B cell (primary cell): ENCODE data around the gene SLC7A6. TPM values are rescaled to one million over a fixed set of nuclear protein-coding genes. Genes with fewer than 3 reads are reported as not detected.

Source experiments
- ATAC-seq: fragments of 200-7000 bp; cut with Tn5 transposase; one replicate; pipeline ENCODE4 v1.10.0; 2021; ENCODE audit warnings: low read depth, mild to moderate bottlenecking, moderate number of reproducible peaks, moderate library complexity
- CTCF ChIA-PET: fragments of 350-600 bp; sonication (Branson Sonifier 250); formaldehyde crosslinking; loops from one replicate; lab custom pipeline; 2021; ENCODE audit warnings: antibody characterized with exemption, inconsistent platforms; lab: Charles Lee
- POLR2A ChIA-PET: fragments of 350-600 bp; sonication (Branson Sonifier 250); formaldehyde crosslinking; loops from one replicate; lab custom pipeline; 2021; ENCODE audit warnings: antibody characterized with exemption; lab: Charles Lee
- DNase-seq: peaks from one replicate; pipeline ENCODE4 v3.0.0; 2013
- H2AFZ ChIP-seq: 2 replicates; pipeline ENCODE4 v1.6.1; 2012; ENCODE audit warnings: mild to moderate bottlenecking, low read depth, low read length; ENCODE audit not compliant: insufficient read depth, poor library complexity, severe bottlenecking
- H3K27ac ChIP-seq, 2 donors: 1 replicate in 1 of 2; 2 replicates in 1 of 2; pipeline ENCODE4 v1.5.1; 2012 to 2013; ENCODE audit warnings: low read length in 2 of 2, mild to moderate bottlenecking in 2 of 2, moderate library complexity in 1 of 2
- H3K27me3 ChIP-seq, 4 experiments: fragments of 200-600 bp in 1 of 4; sonication (generic) in 1 of 4; replicated peaks in 1 of 4; 1 replicate in 2 of 4; 2 replicates in 2 of 4; pipeline versions ENCODE4 v1.6.1 to v1.7.0; 2013 to 2016; ENCODE audit warnings: low read length in 3 of 4, mild to moderate bottlenecking in 2 of 4, mixed read lengths in 1 of 4, moderate library complexity in 1 of 4; ENCODE audit not compliant: insufficient read depth in 4 of 4, control insufficient read depth in 3 of 4; ENCODE audit errors: control extremely low read depth in 1 of 4
- H3K36me3 ChIP-seq, 2 experiments: replicated peaks in 1 of 2; 1 replicate in 1 of 2; 2 replicates in 1 of 2; pipeline versions ENCODE4 v1.6.1 to v1.7.1; 2013; ENCODE audit warnings: low read length in 1 of 2; ENCODE audit not compliant: insufficient read depth in 2 of 2, control insufficient read depth in 1 of 2; ENCODE audit errors: control extremely low read depth in 1 of 2, extremely low read depth in 1 of 2
- H3K4me1 ChIP-seq, 2 donors: fragments of 200-600 bp in 1 of 2; sonication (generic) in 1 of 2; 1 replicate in 1 of 2; 2 replicates in 1 of 2; pipeline versions ENCODE4 v1.5.1 to v1.6.1; 2013 to 2017; ENCODE audit warnings: low read length in 2 of 2; ENCODE audit not compliant: control insufficient read depth in 2 of 2, insufficient read depth in 2 of 2
- H3K4me2 ChIP-seq: replicated peaks from 2 replicates; pipeline ENCODE3; 2012; ENCODE audit warnings: mild to moderate bottlenecking, low read depth, low read length; ENCODE audit not compliant: poor library complexity, severe bottlenecking
- H3K4me3 ChIP-seq, 5 experiments: fragments of 200-600 bp in 1 of 5; sonication (generic) in 1 of 5; 1 replicate in 3 of 5; 2 replicates in 2 of 5; pipeline versions ENCODE4 v1.5.1 to v1.7.0; 2011 to 2016; ENCODE audit warnings: low read length in 4 of 5, mild to moderate bottlenecking in 4 of 5, low read depth in 2 of 5, control low read depth in 1 of 5, moderate library complexity in 1 of 5; ENCODE audit not compliant: insufficient read depth in 1 of 5; ENCODE audit errors: control extremely low read depth in 1 of 5, extremely low read depth in 1 of 5
- H3K79me2 ChIP-seq: fragments of 200-600 bp; sonication (generic); one replicate; pipeline ENCODE4 v1.6.0; 2016; ENCODE audit warnings: low read length; ENCODE audit not compliant: control insufficient read depth, insufficient read depth
- H3K9ac ChIP-seq: fragments of 200-600 bp; sonication (generic); 2 replicates; pipeline ENCODE4 v1.6.1; 2017; ENCODE audit warnings: mild to moderate bottlenecking, low read length, moderate library complexity
- H3K9me3 ChIP-seq, 3 donors: one replicate each; pipeline versions ENCODE4 v1.6.1 to v1.7.1; 2013; ENCODE audit warnings: low read length in 2 of 3; ENCODE audit not compliant: control insufficient read depth in 2 of 3, insufficient read depth in 1 of 3; ENCODE audit errors: control extremely low read depth in 1 of 3
- H4K20me1 ChIP-seq: 2 replicates; pipeline ENCODE4 v1.6.0; 2012; ENCODE audit warnings: mild to moderate bottlenecking, low read length; ENCODE audit not compliant: insufficient read depth, control insufficient read depth, poor library complexity, severe bottlenecking
- H3K27ac Mint-ChIP-seq: one replicate; pipeline ENCODE4 v1.8.0; 2021; ENCODE audit warnings: mixed read lengths
- H3K27me3 Mint-ChIP-seq: one replicate; pipeline ENCODE4 v1.8.0; 2021; ENCODE audit warnings: mixed read lengths
- H3K4me1 Mint-ChIP-seq: one replicate; pipeline ENCODE4 v1.8.0; 2021; ENCODE audit warnings: mixed read lengths
- H3K4me3 Mint-ChIP-seq: one replicate; pipeline ENCODE4 v1.8.0; 2021; ENCODE audit warnings: mixed read lengths
- H3K9me3 Mint-ChIP-seq: one replicate; pipeline ENCODE4 v1.8.0; 2022; ENCODE audit warnings: mixed read lengths; ENCODE audit not compliant: insufficient read depth
- EZH2 ChIP-seq: IDR thresholded peaks from 2 replicates; pipeline ENCODE4 v1.6.1; 2012; ENCODE audit warnings: borderline replicate concordance, low read depth, mild to moderate bottlenecking, moderate library complexity, low read length; ENCODE audit not compliant: insufficient read depth, poor library complexity, severe bottlenecking
- WGBS: methylation state at CpG from one replicate; pipeline ENCODE4 v1.1.5; 2013; ENCODE audit warnings: missing lambda C conversion rate; ENCODE audit not compliant: insufficient coverage; 5-methylcytosine and 5-hydroxymethylcytosine counted together
- intact Hi-C: fragments of 100-400 bp; cut with micrococcal nuclease; formaldehyde crosslinking; loops from one replicate; pipeline ENCODE4 v1.10.0; 2022
- polyA minus RNA-seq: library from RNA; depleted of rRNA, polyadenylated mRNA; stranded (reverse); fragments of >200 nt; gene quantifications from 2 replicates; pipeline ENCODE4 v1.2.3, GENCODE V29; 2012
- polyA plus RNA-seq: library from polyadenylated mRNA; depleted of rRNA; stranded (reverse); fragments of >200 nt; gene quantifications from 2 replicates; pipeline ENCODE4 v1.2.3, GENCODE V29; 2012
- total RNA-seq, 2 donors: library from RNA; stranded (reverse); fragments of 120-200 nt in 1 of 2; gene quantifications; 1 replicate in 1 of 2; 2 replicates in 1 of 2; pipeline versions ENCODE4 v1.2.3 to v1.2.4, GENCODE V29; 2013 to 2022
- TF ChIP-seq, protein P1 (sequence below): fragments of 200-600 bp; IDR thresholded peaks from one replicate; pipeline ENCODE4 v1.8.0; 2022; ENCODE audit warnings: antibody characterized with exemption, mild to moderate bottlenecking

The SLC7A6 gene
- total RNA-seq (70.5 and 73.8 TPM in 2 replicates), polyA plus RNA-seq (85.1 and 91.6 TPM in 2 replicates), polyA minus RNA-seq (70.7 and 96.0 TPM in 2 replicates)
- 33.1 TPM for total RNA-seq (2013)

DNA sequence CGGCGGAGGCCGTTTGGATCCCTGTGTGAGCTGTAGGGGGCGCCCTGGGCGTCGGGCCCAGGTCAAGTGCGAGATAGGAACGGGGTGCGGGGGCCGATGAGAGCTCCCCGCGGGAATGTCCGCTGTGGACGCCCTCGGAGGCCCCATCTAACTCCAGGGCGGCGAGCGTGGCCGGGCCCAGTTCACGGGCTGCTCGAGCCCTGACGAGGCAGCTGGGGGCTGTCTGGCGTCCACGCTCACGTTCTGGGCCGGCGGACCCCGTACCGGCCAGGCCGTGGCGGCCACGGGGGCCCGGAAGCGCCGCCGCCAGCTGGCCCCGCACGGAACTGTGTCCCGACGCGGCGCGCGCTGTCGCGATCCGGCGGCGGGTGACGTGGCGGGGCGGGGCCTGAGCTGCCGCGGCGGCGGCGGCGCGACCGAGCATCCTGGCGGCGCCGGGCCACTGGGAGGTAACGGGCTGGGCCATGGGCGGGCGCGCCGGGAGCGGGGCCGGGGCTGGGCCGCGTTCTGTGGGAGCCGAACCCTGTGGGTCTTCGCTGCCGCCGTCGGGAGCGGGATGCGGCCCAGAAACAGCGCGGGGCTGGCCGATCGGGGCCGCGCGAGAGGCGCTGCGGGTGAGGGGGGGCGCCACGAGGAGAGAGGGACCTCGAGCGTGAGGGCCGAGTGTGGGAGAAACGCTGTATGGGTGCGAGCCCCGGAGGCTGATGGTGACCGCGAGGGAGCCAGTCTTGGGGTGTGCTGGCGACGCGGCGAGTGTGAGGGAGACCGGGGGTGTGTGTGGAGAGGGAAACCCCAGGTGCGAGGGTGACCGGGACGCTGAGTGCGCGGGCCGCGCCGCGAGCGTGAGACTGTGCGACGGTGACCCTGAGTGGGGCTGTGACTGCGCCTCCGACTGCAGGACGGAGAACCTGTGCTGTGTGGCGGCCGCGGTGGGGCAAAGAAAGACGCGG, at the start of gene SLC7A6:
Gene SLC7A6 (plus strand): TSS at position 399 of the 950 bp plus-strand sequence. CDS start 10,201 bp downstream, outside the sequence.
- H3K4me1 Mint-ChIP-seq = peaks cover 43% of the 10 kb centered on the region
- no peaks in the 10 kb centered on the region for H3K9me3 Mint-ChIP-seq
- ChIA-PET CTCF (interaction anchor here (0.6 to 15.1 kb wide), 23 partner anchors 9 to 772 kb away, joined by 3 to 554 read pairs (median 7); partner anchors contain the start of genes NFATC3, PLA2G15, PRMT7 and SLC7A6OS), POLR2A (interaction anchor here (1.3 to 2.8 kb wide), 4 partner anchors 20 to 47 kb away, joined by 4 to 38 read pairs (median 15); partner anchors contain the start of genes PRMT7 and SLC7A6OS)
- intact Hi-C loops = loop anchor here (1.0 to 10.0 kb wide), 7 partner anchors 9 to 260 kb away; partner anchors contain the start of genes PLA2G15 and PRMT7
- peak within 1 kb of the TSS; percentile 82 for H3K4me2 ChIP-seq
- peaks cover 84% of the 10 kb centered on the region for H3K79me2 ChIP-seq
- peaks cover 15% of the 10 kb centered on the region for H4K20me1 ChIP-seq
- H2AFZ ChIP-seq = peak within 1 kb of the TSS; percentile 91
- H3K4me3 Mint-ChIP-seq = peak within 1 kb of the TSS; percentile 99
- ATAC-seq = peak; percentile 74
- peak within 1 kb of the TSS; percentile 95 for H3K9ac ChIP-seq
- peak within 1 kb of the TSS; percentile 99 for H3K27ac Mint-ChIP-seq
- H3K4me1 ChIP-seq = peaks cover 20 to 45% of the 10 kb centered on the region in 2 donors
- H3K9me3 ChIP-seq = peaks cover 0 to 4% (median 0%) of the 10 kb centered on the region in 3 donors
- H3K27me3 ChIP-seq = no peaks in the 10 kb centered on the region
- no peaks in the 10 kb centered on the region for H3K27me3 Mint-ChIP-seq
- DNase-seq = peak; percentile 89
- peak within 1 kb of the TSS; percentile 92 to 97 for H3K27ac ChIP-seq
- WGBS = under 1% methylated on average over 123 of the region's 123 CpGs
- TF ChIP-seq, protein P1, sequence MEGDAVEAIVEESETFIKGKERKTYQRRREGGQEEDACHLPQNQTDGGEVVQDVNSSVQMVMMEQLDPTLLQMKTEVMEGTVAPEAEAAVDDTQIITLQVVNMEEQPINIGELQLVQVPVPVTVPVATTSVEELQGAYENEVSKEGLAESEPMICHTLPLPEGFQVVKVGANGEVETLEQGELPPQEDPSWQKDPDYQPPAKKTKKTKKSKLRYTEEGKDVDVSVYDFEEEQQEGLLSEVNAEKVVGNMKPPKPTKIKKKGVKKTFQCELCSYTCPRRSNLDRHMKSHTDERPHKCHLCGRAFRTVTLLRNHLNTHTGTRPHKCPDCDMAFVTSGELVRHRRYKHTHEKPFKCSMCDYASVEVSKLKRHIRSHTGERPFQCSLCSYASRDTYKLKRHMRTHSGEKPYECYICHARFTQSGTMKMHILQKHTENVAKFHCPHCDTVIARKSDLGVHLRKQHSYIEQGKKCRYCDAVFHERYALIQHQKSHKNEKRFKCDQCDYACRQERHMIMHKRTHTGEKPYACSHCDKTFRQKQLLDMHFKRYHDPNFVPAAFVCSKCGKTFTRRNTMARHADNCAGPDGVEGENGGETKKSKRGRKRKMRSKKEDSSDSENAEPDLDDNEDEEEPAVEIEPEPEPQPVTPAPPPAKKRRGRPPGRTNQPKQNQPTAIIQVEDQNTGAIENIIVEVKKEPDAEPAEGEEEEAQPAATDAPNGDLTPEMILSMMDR = peak; percentile 79
- TF ChIP-seq EZH2 = no peak
- H3K36me3 ChIP-seq = peaks cover 0 to 21% of the 10 kb centered on the region in 2 experiments
- peak within 1 kb of the TSS; percentile 63 to 91 (median 86) for H3K4me3 ChIP-seq
